Neural cell (in vitro differentiated cells): ENCODE data around the gene SSMEM1. TPM values are rescaled to one million over a fixed set of nuclear protein-coding genes. Genes with fewer than 3 reads are reported as not detected.

Source experiments
- H2AFZ ChIP-seq: fragments of 200-600, 300-800 bp; sonication (generic), shearing (Covaris generic); 2 replicates; pipeline ENCODE4 v1.6.0; 2014; ENCODE audit warnings: low read depth, mild to moderate bottlenecking, antibody characterized with exemption, low read length, moderate library complexity
- H3F3A ChIP-seq: fragments of 200-600 bp; shearing (Covaris generic); 2 replicates; pipeline ENCODE4 v1.6.1; 2016; ENCODE audit warnings: mild to moderate bottlenecking, moderate library complexity, mixed read lengths, antibody characterized with exemption, low read length; ENCODE audit not compliant: insufficient read depth, poor library complexity, severe bottlenecking
- H3K27ac ChIP-seq: fragments of 200-600, 300-800 bp; sonication (generic), shearing (Covaris generic); 2 replicates; pipeline ENCODE4 v1.5.1; 2014; ENCODE audit warnings: mild to moderate bottlenecking, low read length, moderate library complexity
- H3K27me3 ChIP-seq: fragments of 300-800, 200-600 bp; sonication (generic), shearing (Covaris generic); 2 replicates; pipeline ENCODE4 v1.6.0; 2014; ENCODE audit warnings: mild to moderate bottlenecking, low read depth, low read length, moderate library complexity; ENCODE audit not compliant: insufficient read depth
- H3K36me3 ChIP-seq: fragments of 300-800, 200-600 bp; sonication (generic), shearing (Covaris generic); 2 replicates; pipeline ENCODE4 v1.5.1; 2014; ENCODE audit warnings: mild to moderate bottlenecking, antibody characterized with exemption, low read length, moderate library complexity; ENCODE audit not compliant: insufficient read depth
- H3K4me2 ChIP-seq: fragments of 300-800, 200-600 bp; sonication (generic), shearing (Covaris generic); 2 replicates; pipeline ENCODE4 v1.6.0; 2014; ENCODE audit warnings: mild to moderate bottlenecking, low read length
- H3K4me3 ChIP-seq: fragments of 300-800, 200-600 bp; sonication (generic), shearing (Covaris generic); 2 replicates; pipeline ENCODE4 v1.5.1; 2014; ENCODE audit warnings: mild to moderate bottlenecking, low read length, moderate library complexity
- H3K79me2 ChIP-seq: fragments of 200-600 bp; shearing (Covaris generic); replicated peaks from 2 replicates; pipeline ENCODE4 v1.6.0; 2014; ENCODE audit warnings: mild to moderate bottlenecking, low read length, moderate library complexity; ENCODE audit not compliant: insufficient read depth
- H3K9ac ChIP-seq: fragments of 300-800, 200-600 bp; sonication (generic), shearing (Covaris generic); 2 replicates; pipeline ENCODE4 v1.6.1; 2016; ENCODE audit warnings: mild to moderate bottlenecking, low read length, mixed read lengths
- H3K9me2 ChIP-seq: fragments of 200-600 bp; shearing (Covaris generic); 2 replicates; pipeline ENCODE4 v1.6.1; 2016; ENCODE audit warnings: mild to moderate bottlenecking, low read length, mixed read lengths; ENCODE audit not compliant: insufficient read depth
- H3K9me3 ChIP-seq: fragments of 200-600, 300-800 bp; sonication (generic), shearing (Covaris generic); 2 replicates; pipeline ENCODE4 v1.6.1; 2016; ENCODE audit warnings: mild to moderate bottlenecking, mixed run types, low read length, moderate library complexity, mixed read lengths
- H4K20me1 ChIP-seq: fragments of 200-600 bp; shearing (Covaris generic); 2 replicates; pipeline ENCODE4 v1.6.1; 2016; ENCODE audit warnings: mild to moderate bottlenecking, mixed run types; ENCODE audit not compliant: insufficient read depth
- CTCF ChIP-seq: fragments of 450-650 bp; IDR thresholded peaks from 2 replicates; pipeline ENCODE4 v1.5.1; 2014; ENCODE audit warnings: antibody characterized with exemption, mild to moderate bottlenecking, moderate library complexity; ENCODE audit not compliant: poor library complexity, severe bottlenecking
- EP300 ChIP-seq: fragments of 450-650 bp; conservative IDR thresholded peaks from 2 replicates; pipeline ENCODE4 v1.6.1; 2014; ENCODE audit warnings: antibody characterized with exemption, mild to moderate bottlenecking, moderate library complexity; ENCODE audit not compliant: poor library complexity, severe bottlenecking
- EZH2 ChIP-seq: fragments of 200-600, 300-800 bp; shearing (Covaris generic), sonication (generic); IDR thresholded peaks from 2 replicates; pipeline ENCODE4 v1.6.1; 2014; ENCODE audit warnings: antibody characterized with exemption, low read length, borderline replicate concordance, mild to moderate bottlenecking; ENCODE audit not compliant: insufficient read depth, poor library complexity, severe bottlenecking
- MXI1 ChIP-seq: fragments of 450-650 bp; conservative IDR thresholded peaks from 2 replicates; pipeline ENCODE4 v1.6.1; 2014; ENCODE audit warnings: antibody characterized with exemption, mild to moderate bottlenecking; ENCODE audit not compliant: poor library complexity, severe bottlenecking
- POLR2AphosphoS5 ChIP-seq: IDR thresholded peaks from 2 replicates; pipeline ENCODE4 v1.6.1; 2012
- RAD21 ChIP-seq: fragments of 450-650 bp; conservative IDR thresholded peaks from 2 replicates; pipeline ENCODE4 v1.6.1; 2014; ENCODE audit warnings: antibody characterized with exemption, mild to moderate bottlenecking, moderate library complexity
- SMC3 ChIP-seq: fragments of 450-650 bp; conservative IDR thresholded peaks from 2 replicates; pipeline ENCODE4 v1.6.1; 2014; ENCODE audit warnings: antibody characterized with exemption, mild to moderate bottlenecking, moderate library complexity; ENCODE audit not compliant: poor library complexity
- TAF1 ChIP-seq: IDR thresholded peaks from 2 replicates; pipeline ENCODE4 v1.6.1; 2012; ENCODE audit warnings: low read depth
- polyA plus RNA-seq: library from polyadenylated mRNA; depleted of rRNA; stranded (reverse); fragments of >200 nt; gene quantifications from 2 replicates; pipeline ENCODE4 v1.2.3, GENCODE V29; 2014
- TF ChIP-seq, protein P1 (sequence below): IDR thresholded peaks from 2 replicates; pipeline ENCODE4 v1.6.1; 2012; ENCODE audit warnings: borderline replicate concordance

SSMEM1 gene
- polyA plus RNA-seq, 1 donor from 2014 or later = not detected

- no peak overlapping the region for H2AFZ ChIP-seq
- H3F3A ChIP-seq = no peaks in the 10 kb centered on the region
- no peaks in the 10 kb centered on the region for H3K27me3 ChIP-seq
- H3K9ac ChIP-seq = no peak overlapping the region
- H3K27ac ChIP-seq = no peak overlapping the region
- no peak for TF ChIP-seq CTCF
- no peak for TF ChIP-seq POLR2AphosphoS5
- TF ChIP-seq RAD21 = no peak
- no peak for TF ChIP-seq EP300
- TF ChIP-seq TAF1 = no peak
- no peak for TF ChIP-seq MXI1
- TF ChIP-seq SMC3 = no peak
- no peak overlapping the region for H3K4me3 ChIP-seq
- no peaks in the 10 kb centered on the region for H3K9me3 ChIP-seq
- no peaks in the 10 kb centered on the region for H3K79me2 ChIP-seq
- no peaks in the 10 kb centered on the region for H3K9me2 ChIP-seq
- no peaks in the 10 kb centered on the region for H4K20me1 ChIP-seq
- no peaks in the 10 kb centered on the region for H3K36me3 ChIP-seq
- H3K4me2 ChIP-seq = no peak overlapping the region
Measured at GRCh38 chr7:130187360-130187759, 20.3 kb upstream of the SSMEM1 start.

GRCh38 chr7:130189343-130189742 is 18.3 kb upstream of the SSMEM1 start:
- Histone ChIP-seq H3K79me2 (no peaks in the 10 kb centered on the region), H3K9ac (no peak overlapping the region), H3K4me3 (no peak overlapping the region), H3K27me3 (no peaks in the 10 kb centered on the region), H3K9me2 (no peaks in the 10 kb centered on the region), H4K20me1 (no peaks in the 10 kb centered on the region), H3K36me3 (no peaks in the 10 kb centered on the region), H3K4me2 (no peak overlapping the region), H3K27ac (no peak overlapping the region), H3F3A (no peaks in the 10 kb centered on the region), H3K9me3 (no peaks in the 10 kb centered on the region), H2AFZ (no peak overlapping the region)
- no peak for TF ChIP-seq CTCF
- TF ChIP-seq EP300 = no peak
- TF ChIP-seq RAD21 = no peak
- no peak for TF ChIP-seq EZH2
- no peak for TF ChIP-seq SMC3
- TF ChIP-seq TAF1 = no peak
- no peak for TF ChIP-seq MXI1
- TF ChIP-seq, protein P1, sequence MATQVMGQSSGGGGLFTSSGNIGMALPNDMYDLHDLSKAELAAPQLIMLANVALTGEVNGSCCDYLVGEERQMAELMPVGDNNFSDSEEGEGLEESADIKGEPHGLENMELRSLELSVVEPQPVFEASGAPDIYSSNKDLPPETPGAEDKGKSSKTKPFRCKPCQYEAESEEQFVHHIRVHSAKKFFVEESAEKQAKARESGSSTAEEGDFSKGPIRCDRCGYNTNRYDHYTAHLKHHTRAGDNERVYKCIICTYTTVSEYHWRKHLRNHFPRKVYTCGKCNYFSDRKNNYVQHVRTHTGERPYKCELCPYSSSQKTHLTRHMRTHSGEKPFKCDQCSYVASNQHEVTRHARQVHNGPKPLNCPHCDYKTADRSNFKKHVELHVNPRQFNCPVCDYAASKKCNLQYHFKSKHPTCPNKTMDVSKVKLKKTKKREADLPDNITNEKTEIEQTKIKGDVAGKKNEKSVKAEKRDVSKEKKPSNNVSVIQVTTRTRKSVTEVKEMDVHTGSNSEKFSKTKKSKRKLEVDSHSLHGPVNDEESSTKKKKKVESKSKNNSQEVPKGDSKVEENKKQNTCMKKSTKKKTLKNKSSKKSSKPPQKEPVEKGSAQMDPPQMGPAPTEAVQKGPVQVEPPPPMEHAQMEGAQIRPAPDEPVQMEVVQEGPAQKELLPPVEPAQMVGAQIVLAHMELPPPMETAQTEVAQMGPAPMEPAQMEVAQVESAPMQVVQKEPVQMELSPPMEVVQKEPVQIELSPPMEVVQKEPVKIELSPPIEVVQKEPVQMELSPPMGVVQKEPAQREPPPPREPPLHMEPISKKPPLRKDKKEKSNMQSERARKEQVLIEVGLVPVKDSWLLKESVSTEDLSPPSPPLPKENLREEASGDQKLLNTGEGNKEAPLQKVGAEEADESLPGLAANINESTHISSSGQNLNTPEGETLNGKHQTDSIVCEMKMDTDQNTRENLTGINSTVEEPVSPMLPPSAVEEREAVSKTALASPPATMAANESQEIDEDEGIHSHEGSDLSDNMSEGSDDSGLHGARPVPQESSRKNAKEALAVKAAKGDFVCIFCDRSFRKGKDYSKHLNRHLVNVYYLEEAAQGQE = no peak
- no peak for TF ChIP-seq POLR2AphosphoS5
